Psoas muscle (tissue), 8 donors: ENCODE data around the gene FAM50B. TPM values are rescaled to one million over a fixed set of nuclear protein-coding genes. Genes with fewer than 3 reads are reported as not detected.

ENCODE experiments used
- ATAC-seq, 4 donors: fragments of 200-7000 bp; cut with Tn5 transposase; one replicate each; pipeline ENCODE4 v1.9.1; 2020; ENCODE audit warnings: moderate library complexity in 3 of 4, mild to moderate bottlenecking in 2 of 4
- DNase-seq, 2 donors: peaks; one replicate each; pipeline ENCODE4 v3.0.0-alpha.2; 2020
- H3K27ac ChIP-seq: fragments of 200-600 bp; one replicate; pipeline ENCODE4 v1.8.0; 2022
- H3K27me3 ChIP-seq, 3 donors: fragments of 200-600 bp in 1 of 3; one replicate each; pipeline versions ENCODE4 v1.6.1 to v1.8.0; 2013 to 2022; ENCODE audit warnings: low read length in 2 of 3, mild to moderate bottlenecking in 2 of 3, moderate library complexity in 1 of 3; ENCODE audit not compliant: insufficient read depth in 3 of 3
- H3K36me3 ChIP-seq, 2 donors: fragments of 200-600 bp in 1 of 2; one replicate each; pipeline versions ENCODE4 v1.6.1 to v1.8.0; 2013 to 2022; ENCODE audit warnings: low read depth in 1 of 2, mild to moderate bottlenecking in 1 of 2, moderate library complexity in 1 of 2; ENCODE audit not compliant: insufficient read depth in 1 of 2
- H3K4me1 ChIP-seq: fragments of 200-600 bp; one replicate; pipeline ENCODE4 v1.8.0; 2022
- H3K4me3 ChIP-seq: fragments of 200-600 bp; one replicate; pipeline ENCODE4 v1.8.0; 2022; ENCODE audit warnings: mild to moderate bottlenecking
- H3K9me3 ChIP-seq: fragments of 200-600 bp; one replicate; pipeline ENCODE4 v1.8.0; 2022
- WGBS, 3 donors: extraction: QIAGEN DNeasy Blood & Tissue Kit; methylation state at CpG; one replicate each; pipeline versions ENCODE4 v1.1.6 to v1.1.7; 2013; 5-methylcytosine and 5-hydroxymethylcytosine counted together
- intact Hi-C, 2 donors: fragments of 100-400 bp; cut with DNase I; formaldehyde crosslinking; loops; one replicate each; pipeline versions ENCODE4 v1.11.0 to v1.14.2; 2022
- polyA plus RNA-seq, 3 donors: library from polyadenylated mRNA; stranded (reverse); fragments of 200-250 nt; gene quantifications; one replicate each; pipeline ENCODE4 v1.2.3, GENCODE V29; 2013
- total RNA-seq, 4 donors: library from RNA; stranded (reverse); fragmentation: NEBNext Ultra II Directional in 2 of 4; extraction: Animal tissue kit (Norgen Biotek cat#: 25700) in 2 of 4; gene quantifications; one replicate each; pipeline versions ENCODE4 v1.2.1 to v1.2.4, GENCODE V29; 2021 to 2023
- TF ChIP-seq, protein P1 (sequence below): fragments of 200-600 bp; IDR thresholded peaks from one replicate; pipeline ENCODE4 v1.8.0; 2022; ENCODE audit warnings: antibody characterized with exemption
- donor health status: healthy with polysubstance abuse.
- donor health status: DM: no; HTN: no; CAD: no; lungs with moderate emphysema.
- donor health status: Bipolar disorder and iron deficiency.
- donor health status: healthy.
- donor health status: DM: yes; HTN: yes; CAD: no.
- donor health status: DM: no; HTN: no; CAD: no.
- donor health status: DM: no; HTN: no; CAD: no.
- donor health status: DM: yes; HTN: yes; CAD: no.

FAM50B gene
- total and polyA plus RNA-seq, 7 donors, result 10.1 to 19.6 (median 11.6) TPM

- Histone ChIP-seq H3K27ac (no peak overlapping the region), H3K27me3 (no peaks in the 10 kb centered on the region), H3K36me3 (no peaks in the 10 kb centered on the region), H3K4me1 (peaks cover 50% of the 10 kb centered on the region), H3K9me3 (no peaks in the 10 kb centered on the region), H3K4me3 (no peak overlapping the region)
- WGBS, 3 donors, result 19 to 28% (median 22%) methylated on average over 9 of the region's 9 CpGs
- TF ChIP-seq, protein P1, sequence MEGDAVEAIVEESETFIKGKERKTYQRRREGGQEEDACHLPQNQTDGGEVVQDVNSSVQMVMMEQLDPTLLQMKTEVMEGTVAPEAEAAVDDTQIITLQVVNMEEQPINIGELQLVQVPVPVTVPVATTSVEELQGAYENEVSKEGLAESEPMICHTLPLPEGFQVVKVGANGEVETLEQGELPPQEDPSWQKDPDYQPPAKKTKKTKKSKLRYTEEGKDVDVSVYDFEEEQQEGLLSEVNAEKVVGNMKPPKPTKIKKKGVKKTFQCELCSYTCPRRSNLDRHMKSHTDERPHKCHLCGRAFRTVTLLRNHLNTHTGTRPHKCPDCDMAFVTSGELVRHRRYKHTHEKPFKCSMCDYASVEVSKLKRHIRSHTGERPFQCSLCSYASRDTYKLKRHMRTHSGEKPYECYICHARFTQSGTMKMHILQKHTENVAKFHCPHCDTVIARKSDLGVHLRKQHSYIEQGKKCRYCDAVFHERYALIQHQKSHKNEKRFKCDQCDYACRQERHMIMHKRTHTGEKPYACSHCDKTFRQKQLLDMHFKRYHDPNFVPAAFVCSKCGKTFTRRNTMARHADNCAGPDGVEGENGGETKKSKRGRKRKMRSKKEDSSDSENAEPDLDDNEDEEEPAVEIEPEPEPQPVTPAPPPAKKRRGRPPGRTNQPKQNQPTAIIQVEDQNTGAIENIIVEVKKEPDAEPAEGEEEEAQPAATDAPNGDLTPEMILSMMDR, result peak; percentile 51
- intact Hi-C loops, result loop anchor here (2.0 to 5.0 kb wide), 3 partner anchors 40 to 140 kb away; no protein-coding TSS in a partner anchor
- peak in 1 of 4 donors; percentile 45 for ATAC-seq
- no peak for DNase-seq
Observed at GRCh38 chr6:3887150-3887700, 38.1 kb downstream of the FAM50B start.

DNA sequence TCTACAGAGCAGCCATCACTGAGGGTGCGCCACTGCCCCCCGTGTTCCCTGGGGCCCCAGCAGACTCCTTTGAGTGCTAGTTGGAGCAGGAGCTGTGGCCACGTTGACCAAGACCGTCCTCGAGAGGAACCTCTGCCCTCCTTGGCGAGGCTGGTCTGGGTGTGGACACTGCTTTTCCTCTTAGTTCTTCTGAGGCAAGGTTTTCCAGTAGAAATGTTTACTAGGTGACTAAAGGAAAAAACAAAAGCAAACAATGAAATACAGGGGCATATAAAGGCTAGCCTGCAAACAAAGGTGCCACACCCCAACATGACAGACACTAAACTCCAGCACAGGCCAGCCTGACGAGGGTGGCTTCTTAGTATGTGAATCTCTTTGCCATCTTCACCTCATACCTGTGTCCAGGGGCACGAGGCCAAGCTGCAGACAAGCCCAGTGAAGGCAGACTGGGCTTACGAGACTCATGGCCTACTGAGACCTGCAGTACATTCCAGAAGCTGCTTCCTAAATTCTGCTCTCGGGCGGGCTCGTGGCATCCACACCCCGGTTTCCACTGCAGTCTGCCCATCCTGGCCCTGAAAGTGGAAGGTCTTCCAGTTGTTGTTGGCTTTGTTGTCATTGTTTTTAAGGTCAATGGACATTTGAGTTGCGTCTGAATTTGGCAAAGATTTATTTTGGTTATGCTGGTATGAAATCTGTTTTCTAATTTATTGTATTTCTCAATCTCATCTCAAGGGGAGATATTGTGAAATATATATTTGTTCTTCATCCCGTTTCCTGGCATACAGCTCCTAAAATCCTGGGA lies 39.2 kb downstream of the FAM50B start:
- TF ChIP-seq, protein P1, result no peak
- peaks cover 57% of the 10 kb centered on the region for H3K4me1 ChIP-seq
- ATAC-seq (peak in 2 of 4 donors; percentile 7 to 19), DNase-seq (peak; percentile 68 to 80)
- intact Hi-C loops, result loop anchor here (1.0 to 5.0 kb wide), 3 partner anchors 28 to 141 kb away; no protein-coding TSS in a partner anchor
- H3K27ac ChIP-seq, result peak overlapping the region; percentile 44
- WGBS, 3 donors, result 50 to 62% (median 55%) methylated on average over 15 of the region's 15 CpGs
- H3K4me3 ChIP-seq, result no peak overlapping the region
- H3K36me3 ChIP-seq, result no peaks in the 10 kb centered on the region
- no peaks in the 10 kb centered on the region for H3K27me3 ChIP-seq
- no peaks in the 10 kb centered on the region for H3K9me3 ChIP-seq

GRCh38 chr6:3890047-3890446 lies 40.9 kb downstream of the FAM50B start:
- ATAC-seq, result no peak
- no peak for DNase-seq
- Histone ChIP-seq H3K27ac (no peak overlapping the region), H3K4me3 (no peak overlapping the region), H3K9me3 (no peaks in the 10 kb centered on the region), H3K36me3 (no peaks in the 10 kb centered on the region), H3K27me3 (no peaks in the 10 kb centered on the region), H3K4me1 (peaks cover 52% of the 10 kb centered on the region)
- WGBS, 3 donors, result 92 to 93% (median 92%) methylated on average over 9 of the region's 9 CpGs
- TF ChIP-seq, protein P1, result no peak
- intact Hi-C loops, result loop anchor here in 1 of 2 donors (2.0 kb wide), 1 partner anchor 43 kb away; no protein-coding TSS in a partner anchor

DNA sequence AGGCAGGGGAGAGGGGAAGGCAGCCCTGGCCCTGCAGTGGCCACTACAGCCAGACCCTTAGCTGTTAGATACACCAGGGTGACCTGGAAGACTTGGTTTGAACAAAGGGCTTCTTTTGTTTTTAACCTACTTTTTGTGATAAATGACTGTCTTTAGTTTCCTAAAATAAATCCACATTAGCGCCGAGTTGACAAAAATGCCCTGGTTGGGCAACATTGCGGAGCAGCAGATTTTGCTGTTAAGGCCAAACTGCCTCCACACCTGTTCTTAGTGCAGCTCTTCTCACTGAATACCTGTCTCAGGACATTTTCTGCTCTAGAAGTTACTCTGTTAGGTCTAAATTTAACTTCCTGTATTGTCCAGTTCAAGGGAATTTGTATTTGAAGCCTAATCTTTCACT lies 42.7 kb downstream of the FAM50B start:
- peak in 3 of 4 donors; percentile 17 to 35 (median 23) for ATAC-seq
- Histone ChIP-seq H3K27ac (peak overlapping the region; percentile 37), H3K36me3 (no peaks in the 10 kb centered on the region)

More for the DNA sequence above, 42.7 kb downstream of the FAM50B start:
- H3K27me3 ChIP-seq, result no peaks in the 10 kb centered on the region
- peaks cover 35% of the 10 kb centered on the region for H3K4me1 ChIP-seq
- no peak overlapping the region for H3K4me3 ChIP-seq
- TF ChIP-seq, protein P1, result no peak
- DNase-seq, result no peak
- WGBS, 3 donors, result 37 to 64% (median 40%) methylated on average over 3 of the region's 3 CpGs
- no peaks in the 10 kb centered on the region for H3K9me3 ChIP-seq
- intact Hi-C loops, result loop anchor here in 1 of 2 donors (2.0 kb wide), 1 partner anchor 41 kb away; no protein-coding TSS in a partner anchor
